Liver (tissue), 3 donors: ENCODE results near the gene CLEC20A.

Experiments
- CTCF ChIP-seq: fragments of 150-350 bp; IDR thresholded peaks from 2 replicates; pipeline ENCODE4 v1.5.1; 2017; ENCODE audit warnings: improper control_type of control experiment, low read depth, low read length; ENCODE audit not compliant: missing input control
- EGR1 ChIP-seq, 2 donors: IDR thresholded peaks; 2 replicates each; pipeline ENCODE4 v1.6.1; 2016 to 2018; ENCODE audit warnings: antibody characterized with exemption in 2 of 2, low read depth in 2 of 2
- GABPA ChIP-seq, 2 donors: IDR thresholded peaks in 1 of 2; conservative IDR thresholded peaks in 1 of 2; 2 replicates each; pipeline ENCODE4 v1.6.1; 2016; ENCODE audit warnings: antibody characterized with exemption in 2 of 2, mild to moderate bottlenecking in 1 of 2, moderate library complexity in 1 of 2
- JUND ChIP-seq, 2 donors: IDR thresholded peaks; 2 replicates each; pipeline ENCODE4 v1.6.1; 2016; ENCODE audit warnings: antibody characterized with exemption in 2 of 2
- RAD21 ChIP-seq, 2 donors: IDR thresholded peaks; 2 replicates each; pipeline ENCODE4 v1.6.1; 2016; ENCODE audit warnings: antibody characterized with exemption in 2 of 2, mild to moderate bottlenecking in 2 of 2
- RXRA ChIP-seq, 2 donors: IDR thresholded peaks; 2 replicates each; pipeline ENCODE4 v1.6.1; 2017 to 2018; ENCODE audit warnings: antibody characterized with exemption in 2 of 2, mild to moderate bottlenecking in 1 of 2
- TAF1 ChIP-seq: conservative IDR thresholded peaks from 2 replicates; pipeline ENCODE4 v1.6.1; 2016; ENCODE audit warnings: antibody characterized with exemption, mild to moderate bottlenecking
- ZBTB33 ChIP-seq: IDR thresholded peaks from 2 replicates; pipeline ENCODE4 v1.6.1; 2016; ENCODE audit warnings: antibody characterized with exemption
- donor health status: healthy.
- donor health status: healthy.

GRCh38 chr1:178461701-178462100 is 35.1 kb downstream of the CLEC20A start:
- no peak for TF ChIP-seq CTCF
- no peak for TF ChIP-seq TAF1
- TF ChIP-seq GABPA (IDR thresholded peaks at IDR 0.05 in 1 of 2, conservative IDR thresholded peaks at IDR 0.05 in 1 of 2) = no peak
- TF ChIP-seq JUND (IDR thresholded peaks at IDR 0.05) = no peak
- TF ChIP-seq EGR1 (IDR thresholded peaks at IDR 0.05; ENCODE audit: low read depth in 2 of 2) = no peak
- TF ChIP-seq ZBTB33 = no peak
- no peak for TF ChIP-seq RAD21 (IDR thresholded peaks at IDR 0.05)
- TF ChIP-seq RXRA (IDR thresholded peaks at IDR 0.05) = no peak
